HEK293 (cell line): Measurements from ENCODE around the gene TOM1.

Experiments used
- CTCF ChIA-PET: fragments of 350-600 bp; formaldehyde crosslinking; extraction: SDS; loops from one replicate; lab custom pipeline; 2021; ENCODE audit warnings: antibody characterized with exemption; lab: Yijun Ruan, JAX
- POLR2A ChIA-PET: fragments of 300-600 bp; formaldehyde crosslinking; extraction: SDS; loops from one replicate; lab custom pipeline; 2020; ENCODE audit warnings: antibody characterized with exemption, inconsistent platforms; lab: Yijun Ruan, JAX
- H3K27ac ChIP-seq: fragments of 200-500 bp; sonication (Bioruptor generic); 2 replicates; pipeline ENCODE4 v1.5.1; 2014; ENCODE audit warnings: low read depth, low read length, control low read depth, inconsistent platforms; ENCODE audit errors: extremely low read depth
- H3K36me3 ChIP-seq, 2 experiments: fragments of 200-500 bp in 1 of 2; sonication (Bioruptor generic) in 1 of 2; 1 replicate in 1 of 2; 2 replicates in 1 of 2; pipeline ENCODE4 v1.5.1; 2014 to 2017; ENCODE audit warnings: inconsistent platforms in 2 of 2, low read length in 2 of 2; ENCODE audit not compliant: control insufficient read depth in 2 of 2, insufficient read depth in 1 of 2
- H3K4me1 ChIP-seq: fragments of 200-500 bp; sonication (Bioruptor generic); 2 replicates; pipeline ENCODE4 v1.5.1; 2014; ENCODE audit warnings: mild to moderate bottlenecking, low read length, inconsistent platforms; ENCODE audit not compliant: control insufficient read depth, insufficient read depth
- H3K4me3 ChIP-seq: 2 replicates; pipeline ENCODE4 v1.5.1; 2011; ENCODE audit warnings: low read depth, mild to moderate bottlenecking, control low read depth, low read length, moderate library complexity
- H3K9me3 ChIP-seq: fragments of 200-500 bp; sonication (Bioruptor generic); 2 replicates; pipeline ENCODE4 v1.5.1; 2014; ENCODE audit warnings: low read depth, low read length, inconsistent platforms; ENCODE audit not compliant: control insufficient read depth, insufficient read depth
- BCL11B ChIP-seq: fragments of 450-650 bp; formaldehyde crosslinking; IDR thresholded peaks from 2 replicates; pipeline ENCODE4 v1.5.1; 2016; ENCODE audit warnings: low read depth, missing biosample characterization, missing genetic modification characterization
- HOXC10 ChIP-seq: sonication (generic); formaldehyde crosslinking; IDR thresholded peaks from 2 replicates; pipeline ENCODE4 v1.8.1; 2023; ENCODE audit warnings: mild to moderate bottlenecking, missing genetic modification reagents
- KLF7 ChIP-seq: fragments of 450-650 bp; formaldehyde crosslinking; IDR thresholded peaks from 2 replicates; pipeline ENCODE4 v1.5.1; 2016; ENCODE audit warnings: missing biosample characterization, missing genetic modification characterization, borderline replicate concordance
- MZF1 ChIP-seq: fragments of 450-650 bp; formaldehyde crosslinking; IDR thresholded peaks from 2 replicates; pipeline ENCODE4 v1.5.1; 2017; ENCODE audit warnings: missing biosample characterization, missing genetic modification characterization, borderline replicate concordance
- PATZ1 ChIP-seq: fragments of 450-650 bp; formaldehyde crosslinking; IDR thresholded peaks from 2 replicates; pipeline ENCODE4 v1.5.1; 2016; ENCODE audit warnings: missing biosample characterization, missing genetic modification characterization
- PRDM10 ChIP-seq: fragments of 450-650 bp; formaldehyde crosslinking; IDR thresholded peaks from 2 replicates; pipeline ENCODE4 v1.5.1; 2016; ENCODE audit warnings: missing biosample characterization, missing genetic modification characterization
- PRDM2 ChIP-seq: fragments of 450-650 bp; formaldehyde crosslinking; IDR thresholded peaks from 2 replicates; pipeline ENCODE4 v1.5.1; 2016; ENCODE audit warnings: missing biosample characterization, missing genetic modification characterization, borderline replicate concordance
- WT1 ChIP-seq: fragments of 450-650 bp; formaldehyde crosslinking; IDR thresholded peaks from 2 replicates; pipeline ENCODE4 v1.5.1; 2016; ENCODE audit warnings: missing biosample characterization, missing genetic modification characterization
- YY1 ChIP-seq: fragments of 450-650 bp; formaldehyde crosslinking; IDR thresholded peaks from 2 replicates; pipeline ENCODE4 v1.5.1; 2018; ENCODE audit warnings: missing biosample characterization, missing genetic modification characterization
- ZBTB44 ChIP-seq: fragments of 450-650 bp; IDR thresholded peaks from 2 replicates; pipeline ENCODE4 v1.5.1; 2018; ENCODE audit warnings: missing biosample characterization, mild to moderate bottlenecking, missing genetic modification characterization
- ZEB2 ChIP-seq: fragments of 450-650 bp; formaldehyde crosslinking; IDR thresholded peaks from 2 replicates; pipeline ENCODE4 v1.5.1; 2016; ENCODE audit warnings: missing biosample characterization, missing genetic modification characterization
- ZFHX2 ChIP-seq: fragments of 450-650 bp; formaldehyde crosslinking; conservative IDR thresholded peaks from 2 replicates; pipeline ENCODE4 v1.5.1; 2016; ENCODE audit warnings: missing biosample characterization, missing genetic modification characterization
- ZFP3 ChIP-seq: fragments of 450-650 bp; formaldehyde crosslinking; IDR thresholded peaks from 2 replicates; pipeline ENCODE4 v1.5.1; 2016; ENCODE audit warnings: low read depth, missing biosample characterization, missing genetic modification characterization
- ZNF19 ChIP-seq: fragments of 450-650 bp; formaldehyde crosslinking; IDR thresholded peaks from 2 replicates; pipeline ENCODE4; 2016; ENCODE audit warnings: missing biosample characterization, missing genetic modification characterization, low read depth
- ZNF354C ChIP-seq: fragments of 450-650 bp; formaldehyde crosslinking; IDR thresholded peaks from 2 replicates; pipeline ENCODE4 v1.5.1; 2016; ENCODE audit warnings: missing biosample characterization, missing genetic modification characterization, low read depth, borderline replicate concordance
- ZNF426 ChIP-seq: fragments of 450-650 bp; formaldehyde crosslinking; IDR thresholded peaks from 2 replicates; pipeline ENCODE4 v1.5.1; 2017; ENCODE audit warnings: missing biosample characterization, missing genetic modification characterization, mild to moderate bottlenecking, inconsistent platforms, moderate library complexity
- ZNF473 ChIP-seq: fragments of 450-650 bp; formaldehyde crosslinking; IDR thresholded peaks from 2 replicates; pipeline ENCODE4 v1.5.1; 2017; ENCODE audit warnings: missing biosample characterization, missing genetic modification characterization
- ZNF571 ChIP-seq: fragments of 450-650 bp; formaldehyde crosslinking; IDR thresholded peaks from 2 replicates; pipeline ENCODE4 v1.5.0; 2017; ENCODE audit warnings: missing biosample characterization, missing genetic modification characterization
- ZNF837 ChIP-seq: fragments of 450-650 bp; formaldehyde crosslinking; IDR thresholded peaks from 2 replicates; pipeline ENCODE4 v1.5.1; 2016; ENCODE audit warnings: missing biosample characterization, missing genetic modification characterization
- ZSCAN16 ChIP-seq: fragments of 450-650 bp; formaldehyde crosslinking; IDR thresholded peaks from 2 replicates; pipeline ENCODE4 v1.5.1; 2016; ENCODE audit warnings: missing biosample characterization, missing genetic modification characterization
- ZSCAN30 ChIP-seq: fragments of 450-650 bp; IDR thresholded peaks from 2 replicates; pipeline ENCODE4 v1.5.1; 2018; ENCODE audit warnings: missing biosample characterization, mild to moderate bottlenecking, missing genetic modification characterization, moderate library complexity

Gene TOM1

GRCh38 chr22:35324067-35324466, 24.4 kb downstream of the TOM1 start (continued):
- TF ChIP-seq PRDM10 (tag by site-specific recombination) = no peak
- no peak for TF ChIP-seq ZEB2 (tag by site-specific recombination)
- TF ChIP-seq ZNF571 (tag by site-specific recombination) = no peak
- TF ChIP-seq ZBTB44 = no peak
- no peak for TF ChIP-seq ZFP3
- no peak for TF ChIP-seq ZNF837 (tag by site-specific recombination)
- no peak for TF ChIP-seq ZSCAN30

- H3K4me1 ChIP-seq = no peaks in the 10 kb centered on the region
- no peak for TF ChIP-seq YY1
- ChIA-PET CTCF (interaction anchor here (0.6 kb wide), 1 partner anchor 26 kb away, joined by 3 read pairs; no protein-coding TSS in a partner anchor), POLR2A (interaction anchor here (2.0 kb wide), 1 partner anchor 25 kb away, joined by 8 read pairs; the partner anchor contains the start of gene TOM1)
- peaks cover 0 to 87% of the 10 kb centered on the region in 2 experiments; a peak in 2 of 3 replicates for H3K36me3 ChIP-seq
- no peaks in the 10 kb centered on the region for H3K9me3 ChIP-seq
- H3K4me3 ChIP-seq = no peak overlapping the region
- no peak overlapping the region for H3K27ac ChIP-seq
Measured at GRCh38 chr22:35324762-35325161, 25.1 kb downstream of the TOM1 start.

GRCh38 chr22:35325209-35325608, 25.5 kb downstream of the TOM1 start:
- H3K4me1 ChIP-seq = no peaks in the 10 kb centered on the region
- no peak overlapping the region for H3K4me3 ChIP-seq
- POLR2A ChIA-PET = interaction anchor here (2.0 kb wide), 1 partner anchor 25 kb away, joined by 8 read pairs; the partner anchor contains the start of gene TOM1
- no peaks in the 10 kb centered on the region for H3K9me3 ChIP-seq
- CTCF ChIA-PET = interaction anchor here (0.6 kb wide), 1 partner anchor 26 kb away, joined by 3 read pairs; no protein-coding TSS in a partner anchor
- peaks cover 0 to 86% of the 10 kb centered on the region in 2 experiments; a peak in 2 of 3 replicates for H3K36me3 ChIP-seq
- no peak overlapping the region for H3K27ac ChIP-seq
- TF ChIP-seq ZNF473 (no peak), ZNF19 (tag by site-specific recombination) (no peak), HOXC10 (CRISPR knock-in tag) (no peak), WT1 (no peak), ZNF426 (no peak), ZFHX2 (no peak), ZSCAN16 (tag by site-specific recombination) (no peak), PRDM2 (tag by site-specific recombination) (no peak), KLF7 (tag by site-specific recombination) (no peak), ZNF354C (tag by site-specific recombination) (no peak), PATZ1 (tag by site-specific recombination) (no peak), BCL11B (tag by site-specific recombination) (no peak), MZF1 (no peak)
